Activated naive CD8-positive, alpha-beta T cell treated with anti-CD3 and anti-CD28 coated beads for 36 hours (primary cell): ENCODE results near the gene HLX. TPM values are rescaled to one million over a fixed set of nuclear protein-coding genes. Genes with fewer than 3 reads are reported as not detected.

Experiments used
- DNase-seq: peaks from one replicate; pipeline ENCODE4 v3.0.0; 2021
- H3K27ac Mint-ChIP-seq: one replicate; pipeline ENCODE4 v1.8.0; 2022; ENCODE audit warnings: mild to moderate bottlenecking, moderate library complexity, mixed read lengths
- H3K27me3 Mint-ChIP-seq: one replicate; pipeline ENCODE4 v1.8.0; 2022; ENCODE audit warnings: mild to moderate bottlenecking, mixed read lengths
- H3K36me3 Mint-ChIP-seq: one replicate; pipeline ENCODE4 v1.8.0; 2021; ENCODE audit warnings: mild to moderate bottlenecking, mixed read lengths
- H3K4me1 Mint-ChIP-seq: one replicate; pipeline ENCODE4 v1.8.0; 2021; ENCODE audit warnings: mixed read lengths
- H3K4me3 Mint-ChIP-seq: one replicate; pipeline ENCODE4 v1.8.0; 2022; ENCODE audit warnings: mild to moderate bottlenecking, moderate library complexity, mixed read lengths
- H3K9me3 Mint-ChIP-seq: one replicate; pipeline ENCODE4 v1.8.0; 2022; ENCODE audit warnings: mixed read lengths
- total RNA-seq, 2 experiments: library from RNA; stranded (reverse); gene quantifications; one replicate each; pipeline ENCODE4 v1.2.3, GENCODE V29; 2021

HLX gene
- total RNA-seq, 2 experiments from 2014 or later, result not detected

- peaks cover 6% of the 10 kb centered on the region for H3K36me3 Mint-ChIP-seq
- H3K27me3 Mint-ChIP-seq, result peaks cover 94% of the 10 kb centered on the region
- peaks cover 2% of the 10 kb centered on the region for H3K9me3 Mint-ChIP-seq
- H3K4me1 Mint-ChIP-seq, result peaks cover 13% of the 10 kb centered on the region
- H3K4me3 Mint-ChIP-seq, result no peak overlapping the region
- H3K27ac Mint-ChIP-seq, result no peak overlapping the region
- DNase-seq, result no peak
These were observed 9.3 kb downstream of the HLX start for GRCh38 chr1:220888417-220888986.

- Mint-ChIP-seq H3K27me3 (peaks cover 94% of the 10 kb centered on the region), H3K4me3 (no peak overlapping the region), H3K9me3 (peaks cover 4% of the 10 kb centered on the region), H3K4me1 (peaks cover 17% of the 10 kb centered on the region), H3K36me3 (peaks cover 6% of the 10 kb centered on the region), H3K27ac (no peak overlapping the region)
- DNase-seq, result no peak
These were observed 10.1 kb downstream of the HLX start for GRCh38 chr1:220889333-220889732.

- Mint-ChIP-seq H3K4me3 (no peak overlapping the region), H3K4me1 (peaks cover 17% of the 10 kb centered on the region), H3K9me3 (peaks cover 4% of the 10 kb centered on the region), H3K27ac (no peak overlapping the region), H3K27me3 (peaks cover 97% of the 10 kb centered on the region), H3K36me3 (peaks cover 6% of the 10 kb centered on the region)
- no peak for DNase-seq
These were observed 10.6 kb downstream of the HLX start for GRCh38 chr1:220889848-220890287.

- no peak overlapping the region for H3K27ac Mint-ChIP-seq
- no peak overlapping the region for H3K4me3 Mint-ChIP-seq
- DNase-seq, result no peak
- peaks cover 17% of the 10 kb centered on the region for H3K4me1 Mint-ChIP-seq
- H3K9me3 Mint-ChIP-seq, result peaks cover 4% of the 10 kb centered on the region
- peaks cover 97% of the 10 kb centered on the region for H3K27me3 Mint-ChIP-seq
- H3K36me3 Mint-ChIP-seq, result peaks cover 6% of the 10 kb centered on the region
These were observed 11.4 kb downstream of the HLX start for GRCh38 chr1:220890602-220891001.

GRCh38 chr1:220891224-220892085 lies 12.2 kb downstream of the HLX start:
- DNase-seq, result no peak
- Mint-ChIP-seq H3K27ac (no peak overlapping the region), H3K36me3 (peaks cover 6% of the 10 kb centered on the region), H3K9me3 (peaks cover 6% of the 10 kb centered on the region), H3K4me1 (peaks cover 17% of the 10 kb centered on the region), H3K4me3 (no peak overlapping the region), H3K27me3 (peaks cover 96% of the 10 kb centered on the region)

- Mint-ChIP-seq H3K27ac (no peak overlapping the region), H3K27me3 (peaks cover 93% of the 10 kb centered on the region), H3K4me1 (peaks cover 17% of the 10 kb centered on the region), H3K4me3 (no peak overlapping the region), H3K36me3 (peaks cover 6% of the 10 kb centered on the region), H3K9me3 (peaks cover 6% of the 10 kb centered on the region)
- DNase-seq, result no peak
These were observed 12.8 kb downstream of the HLX start for GRCh38 chr1:220892086-220892376.

GRCh38 chr1:220892997-220893700 lies 13.9 kb downstream of the HLX start:
- Mint-ChIP-seq H3K36me3 (peaks cover 6% of the 10 kb centered on the region), H3K4me3 (no peak overlapping the region), H3K9me3 (peaks cover 8% of the 10 kb centered on the region), H3K4me1 (peaks cover 14% of the 10 kb centered on the region), H3K27ac (no peak overlapping the region), H3K27me3 (peaks cover 86% of the 10 kb centered on the region)
- DNase-seq, result no peak

- Mint-ChIP-seq H3K9me3 (peaks cover 8% of the 10 kb centered on the region), H3K27me3 (peaks cover 84% of the 10 kb centered on the region), H3K4me3 (no peak overlapping the region)
These were observed 14.4 kb downstream of the HLX start for GRCh38 chr1:220893701-220894024.

GRCh38 chr1:220894025-220894923 lies 15.0 kb downstream of the HLX start:
- H3K27me3 Mint-ChIP-seq, result peaks cover 81% of the 10 kb centered on the region
- peak overlapping the region; percentile 53 for H3K4me3 Mint-ChIP-seq
- peaks cover 14% of the 10 kb centered on the region for H3K4me1 Mint-ChIP-seq
- H3K36me3 Mint-ChIP-seq, result peaks cover 6% of the 10 kb centered on the region
- no peak for DNase-seq
- H3K27ac Mint-ChIP-seq, result no peak overlapping the region
- peaks cover 8% of the 10 kb centered on the region for H3K9me3 Mint-ChIP-seq

More at GRCh38 chr1:220893701-220894024, 14.4 kb downstream of the HLX start:
- no peak for DNase-seq
- H3K27ac Mint-ChIP-seq, result no peak overlapping the region
- H3K4me1 Mint-ChIP-seq, result peaks cover 14% of the 10 kb centered on the region
- peaks cover 6% of the 10 kb centered on the region for H3K36me3 Mint-ChIP-seq

- Mint-ChIP-seq H3K9me3 (peaks cover 8% of the 10 kb centered on the region), H3K27me3 (peaks cover 81% of the 10 kb centered on the region), H3K4me1 (peaks cover 14% of the 10 kb centered on the region), H3K36me3 (peaks cover 6% of the 10 kb centered on the region), H3K27ac (no peak overlapping the region), H3K4me3 (no peak overlapping the region)
- no peak for DNase-seq
These were observed 15.6 kb downstream of the HLX start for GRCh38 chr1:220894924-220895256.

GRCh38 chr1:220895412-220895946 lies 16.2 kb downstream of the HLX start:
- Mint-ChIP-seq H3K27ac (no peak overlapping the region), H3K27me3 (peaks cover 77% of the 10 kb centered on the region), H3K36me3 (peaks cover 6% of the 10 kb centered on the region), H3K4me1 (peaks cover 14% of the 10 kb centered on the region), H3K9me3 (peaks cover 8% of the 10 kb centered on the region), H3K4me3 (no peak overlapping the region)
- no peak for DNase-seq

- H3K4me1 Mint-ChIP-seq, result peaks cover 14% of the 10 kb centered on the region
- no peak overlapping the region for H3K4me3 Mint-ChIP-seq
- DNase-seq, result no peak
- no peak overlapping the region for H3K27ac Mint-ChIP-seq
- peaks cover 6% of the 10 kb centered on the region for H3K36me3 Mint-ChIP-seq
- H3K9me3 Mint-ChIP-seq, result peaks cover 8% of the 10 kb centered on the region
- peaks cover 76% of the 10 kb centered on the region for H3K27me3 Mint-ChIP-seq
These were observed 16.8 kb downstream of the HLX start for GRCh38 chr1:220896092-220896491.

- no peak for DNase-seq
- H3K4me1 Mint-ChIP-seq, result no peaks in the 10 kb centered on the region
- peaks cover 3% of the 10 kb centered on the region for H3K9me3 Mint-ChIP-seq
- H3K4me3 Mint-ChIP-seq, result no peak overlapping the region
- no peak overlapping the region for H3K27ac Mint-ChIP-seq
- no peaks in the 10 kb centered on the region for H3K36me3 Mint-ChIP-seq
- peaks cover 38% of the 10 kb centered on the region for H3K27me3 Mint-ChIP-seq
These were observed 21.6 kb downstream of the HLX start for GRCh38 chr1:220900842-220901241.

- peaks cover 33% of the 10 kb centered on the region for H3K27me3 Mint-ChIP-seq
- H3K4me1 Mint-ChIP-seq, result no peaks in the 10 kb centered on the region
- H3K27ac Mint-ChIP-seq, result no peak overlapping the region
- H3K36me3 Mint-ChIP-seq, result no peaks in the 10 kb centered on the region
- no peak for DNase-seq
- no peak overlapping the region for H3K4me3 Mint-ChIP-seq
- peaks cover 2% of the 10 kb centered on the region for H3K9me3 Mint-ChIP-seq
These were observed 22.6 kb downstream of the HLX start for GRCh38 chr1:220901881-220902280.
